ENCODE results near the gene ACTG1. TPM values are rescaled to one million over a fixed set of nuclear protein-coding genes. Genes with fewer than 3 reads are reported as not detected.

Gene ACTG1
- total RNA-seq, 2 experiments from 2014 or later, result 1,296 to 1,318 TPM

DNA sequence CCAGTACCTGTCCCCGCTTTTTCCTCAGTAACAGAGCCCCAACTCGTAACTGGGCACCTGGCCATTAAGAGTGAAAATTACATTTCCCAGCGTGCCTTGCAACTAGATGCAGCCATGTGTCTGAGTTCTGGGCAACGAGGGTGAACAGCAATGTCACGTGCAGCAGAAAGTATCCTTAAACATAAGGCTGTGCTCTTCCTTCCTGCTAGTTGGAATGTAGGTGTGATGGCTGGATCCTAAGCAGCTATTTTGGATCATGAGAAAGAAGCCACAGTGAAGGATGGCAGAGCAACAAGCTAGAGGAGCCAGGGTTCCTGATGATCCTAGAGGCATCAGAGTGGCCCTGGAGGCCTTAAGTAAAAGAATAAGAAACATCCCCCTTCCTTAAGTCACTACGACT, 36.0 kb downstream of the ACTG1 start:
- peaks cover 9% of the 10 kb centered on the region for H3K4me1 ChIP-seq (ENCODE audit: insufficient read depth, low read length)
- Mint-ChIP-seq H3K4me3 (no peak overlapping the region), H3K4me1 (ENCODE audit: low read depth) (no peaks in the 10 kb centered on the region), H3K36me3 (ENCODE audit: low read depth) (no peaks in the 10 kb centered on the region), H3K9me3 (no peaks in the 10 kb centered on the region), H3K27me3 (peaks cover 13% of the 10 kb centered on the region), H3K27ac (no peak overlapping the region)
- no peak for DNase-seq
- H3K36me3 ChIP-seq (ENCODE audit: insufficient read depth, low read length), result no peaks in the 10 kb centered on the region
- no peak overlapping the region for H3K4me3 ChIP-seq (ENCODE audit: low read length)
- H3K27ac ChIP-seq (ENCODE audit: low read depth in 1 of 2, low read length in 2 of 2), result no peak overlapping the region
- intact Hi-C loops (cut with DNase I, micrococcal nuclease), result no loop called here
- no peak for ATAC-seq (ENCODE audit: poor library complexity)
- POLR2A ChIA-PET, result no interaction called here
- CTCF ChIA-PET, result no interaction called here
- H3K9me3 ChIP-seq (ENCODE audit: control insufficient read depth in 1 of 2, insufficient read depth in 1 of 2, low read length in 2 of 2), result peaks cover 0 to 14% of the 10 kb centered on the region in 2 experiments
- H3K27me3 ChIP-seq (ENCODE audit: control insufficient read depth in 1 of 2, insufficient read depth in 2 of 2, low read length in 2 of 2), result peaks cover 3 to 10% of the 10 kb centered on the region in 2 experiments
- TF ChIP-seq CTCF (IDR thresholded peaks at IDR 0.05), result no peak

DNA sequence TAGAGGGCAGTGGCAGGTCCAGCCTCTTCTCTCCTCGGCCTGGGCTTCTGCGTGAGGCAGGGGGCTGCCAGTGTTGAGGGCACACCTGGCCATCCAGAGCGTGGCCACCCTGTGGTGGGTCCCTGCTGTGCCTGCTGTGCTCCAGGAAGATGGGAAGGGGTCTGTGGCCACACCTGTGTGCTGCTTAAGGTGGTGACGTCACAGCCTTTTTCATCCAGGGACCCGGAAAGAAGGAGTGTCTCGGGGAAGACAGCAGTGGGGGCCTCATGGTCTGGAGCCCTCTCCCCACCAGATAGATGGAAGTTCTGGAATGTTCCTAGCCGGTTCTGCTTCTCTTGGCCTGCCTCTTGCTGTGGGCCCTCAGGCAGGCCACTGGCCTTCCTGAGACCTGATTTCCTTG, 36.5 kb downstream of the ACTG1 start:
- Mint-ChIP-seq H3K36me3 (ENCODE audit: low read depth) (no peaks in the 10 kb centered on the region), H3K9me3 (no peaks in the 10 kb centered on the region), H3K27me3 (peaks cover 12% of the 10 kb centered on the region), H3K4me1 (ENCODE audit: low read depth) (no peaks in the 10 kb centered on the region), H3K27ac (no peak overlapping the region), H3K4me3 (no peak overlapping the region)
- Histone ChIP-seq H3K9me3 (ENCODE audit: control insufficient read depth in 1 of 2, insufficient read depth in 1 of 2, low read length in 2 of 2) (peaks cover 0 to 14% of the 10 kb centered on the region in 2 experiments), H3K4me3 (ENCODE audit: low read length) (no peak overlapping the region), H3K4me1 (ENCODE audit: insufficient read depth, low read length) (peaks cover 7% of the 10 kb centered on the region), H3K36me3 (ENCODE audit: insufficient read depth, low read length) (no peaks in the 10 kb centered on the region), H3K27me3 (ENCODE audit: control insufficient read depth in 1 of 2, insufficient read depth in 2 of 2, low read length in 2 of 2) (peaks cover 3 to 10% of the 10 kb centered on the region in 2 experiments), H3K27ac (ENCODE audit: low read depth in 1 of 2, low read length in 2 of 2) (no peak overlapping the region)
- ATAC-seq (ENCODE audit: poor library complexity) (no peak), DNase-seq (no peak)
- no peak for TF ChIP-seq CTCF (IDR thresholded peaks at IDR 0.05)
- ChIA-PET POLR2A (no interaction called here), CTCF (no interaction called here)
- intact Hi-C loops (cut with DNase I, micrococcal nuclease), result no loop called here

DNA sequence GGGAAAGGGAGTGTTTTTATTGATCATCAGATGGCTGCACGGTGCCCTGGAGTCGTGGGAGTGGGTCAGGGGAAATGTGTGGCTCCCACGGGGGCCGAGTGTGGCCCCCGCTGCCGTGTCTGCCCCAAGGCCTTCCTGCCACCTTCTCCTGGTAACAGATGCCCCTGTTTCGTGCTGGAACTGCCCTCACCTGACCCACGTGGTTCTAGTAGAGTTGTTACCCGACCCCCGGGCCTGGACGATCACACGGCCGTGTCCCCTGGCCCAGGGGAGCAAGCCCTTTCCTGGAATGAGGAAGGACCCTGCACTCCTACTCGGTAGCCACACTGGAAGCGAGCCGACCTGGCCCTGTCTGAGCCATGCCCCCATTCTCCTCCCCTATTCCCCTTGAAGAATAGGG, 37.6 kb downstream of the ACTG1 start:
- Mint-ChIP-seq H3K4me3 (no peak overlapping the region), H3K27me3 (peaks cover 5% of the 10 kb centered on the region), H3K27ac (no peak overlapping the region), H3K4me1 (ENCODE audit: low read depth) (no peaks in the 10 kb centered on the region), H3K36me3 (ENCODE audit: low read depth) (no peaks in the 10 kb centered on the region), H3K9me3 (no peaks in the 10 kb centered on the region)
- DNase-seq, result no peak
- TF ChIP-seq CTCF (IDR thresholded peaks at IDR 0.05), result no peak
- Histone ChIP-seq H3K27ac (ENCODE audit: low read depth in 1 of 2, low read length in 2 of 2) (no peak overlapping the region), H3K9me3 (ENCODE audit: control insufficient read depth in 1 of 2, insufficient read depth in 1 of 2, low read length in 2 of 2) (peaks cover 0 to 7% of the 10 kb centered on the region in 2 experiments), H3K27me3 (ENCODE audit: control insufficient read depth in 1 of 2, insufficient read depth in 2 of 2, low read length in 2 of 2) (peaks cover 0 to 3% of the 10 kb centered on the region in 2 experiments), H3K36me3 (ENCODE audit: insufficient read depth, low read length) (no peaks in the 10 kb centered on the region), H3K4me1 (ENCODE audit: insufficient read depth, low read length) (no peaks in the 10 kb centered on the region), H3K4me3 (ENCODE audit: low read length) (no peak overlapping the region)
- intact Hi-C loops (cut with DNase I, micrococcal nuclease), result no loop called here
- POLR2A ChIA-PET, result no interaction called here
- ATAC-seq (ENCODE audit: poor library complexity), result no peak
- CTCF ChIA-PET, result no interaction called here

Measured in CD4-positive, alpha-beta T cell (primary cell).